DND-41 (cell line): ENCODE data around the gene GUCA1C.

ENCODE experiments used
- ATAC-seq: fragments of 200-7000 bp; cut with Tn5 transposase; 3 replicates; pipeline ENCODE4 v1.9.1; 2021; ENCODE audit warnings: low read depth; ENCODE audit not compliant: insufficient read depth
- DNase-seq: peaks from one replicate; pipeline ENCODE4 v3.0.0-alpha.2; 2020
- H2AFZ ChIP-seq: 2 replicates; pipeline ENCODE4 v1.6.0; 2012; ENCODE audit warnings: low read depth, low read length
- H3K27ac ChIP-seq: 2 replicates; pipeline ENCODE4 v1.5.1; 2012; ENCODE audit warnings: low read length, inconsistent platforms
- H3K27me3 ChIP-seq: fragments of 200-600 bp; sonication (generic); 2 replicates; pipeline ENCODE4 v1.6.0; 2012; ENCODE audit warnings: low read length, mild to moderate bottlenecking, inconsistent platforms; ENCODE audit not compliant: insufficient read depth, poor library complexity
- H3K36me3 ChIP-seq: 2 replicates; pipeline ENCODE4 v1.5.1; 2012; ENCODE audit warnings: low read length, inconsistent platforms; ENCODE audit not compliant: insufficient read depth
- H3K4me1 ChIP-seq: 2 replicates; pipeline ENCODE4 v1.5.1; 2012; ENCODE audit warnings: mild to moderate bottlenecking, low read length; ENCODE audit not compliant: insufficient read depth
- H3K4me2 ChIP-seq: 2 replicates; pipeline ENCODE4 v1.6.0; 2012; ENCODE audit warnings: mild to moderate bottlenecking, moderate library complexity, low read length, inconsistent platforms; ENCODE audit not compliant: insufficient read depth
- H3K4me3 ChIP-seq, 2 experiments: fragments of 200-600 bp in 1 of 2; shearing (Covaris generic) in 1 of 2; 2 replicates each; pipeline ENCODE4 v1.5.1; 2012 to 2016; ENCODE audit warnings: inconsistent platforms in 2 of 2, low read length in 2 of 2, mild to moderate bottlenecking in 2 of 2, low read depth in 1 of 2, moderate library complexity in 1 of 2
- H3K79me2 ChIP-seq: 2 replicates; pipeline ENCODE4 v1.6.0; 2012; ENCODE audit warnings: low read length, inconsistent platforms; ENCODE audit not compliant: insufficient read depth
- H3K9ac ChIP-seq: 2 replicates; pipeline ENCODE4 v1.6.0; 2012; ENCODE audit warnings: low read depth, mild to moderate bottlenecking, inconsistent platforms, low read length, moderate library complexity
- H3K9me3 ChIP-seq: 2 replicates; pipeline ENCODE4 v1.5.1; 2012; ENCODE audit warnings: low read length, moderate library complexity, mild to moderate bottlenecking, inconsistent platforms; ENCODE audit not compliant: insufficient read depth, severe bottlenecking
- H4K20me1 ChIP-seq: 2 replicates; pipeline ENCODE4 v1.6.0; 2012; ENCODE audit warnings: low read length; ENCODE audit not compliant: insufficient read depth
- EZH2 ChIP-seq: IDR thresholded peaks from 3 replicates; pipeline ENCODE4 v1.6.1; 2012; ENCODE audit warnings: borderline replicate concordance, low read depth, mild to moderate bottlenecking, moderate library complexity, low read length, inconsistent platforms; ENCODE audit not compliant: severe bottlenecking
- TF ChIP-seq, protein P1 (sequence below): IDR thresholded peaks from 2 replicates; pipeline ENCODE4 v1.5.1; 2012; ENCODE audit warnings: borderline replicate concordance, low read length, moderate library complexity, mild to moderate bottlenecking; ENCODE audit not compliant: poor library complexity, severe bottlenecking; ENCODE audit errors: extremely low read depth

GUCA1C gene

DNA sequence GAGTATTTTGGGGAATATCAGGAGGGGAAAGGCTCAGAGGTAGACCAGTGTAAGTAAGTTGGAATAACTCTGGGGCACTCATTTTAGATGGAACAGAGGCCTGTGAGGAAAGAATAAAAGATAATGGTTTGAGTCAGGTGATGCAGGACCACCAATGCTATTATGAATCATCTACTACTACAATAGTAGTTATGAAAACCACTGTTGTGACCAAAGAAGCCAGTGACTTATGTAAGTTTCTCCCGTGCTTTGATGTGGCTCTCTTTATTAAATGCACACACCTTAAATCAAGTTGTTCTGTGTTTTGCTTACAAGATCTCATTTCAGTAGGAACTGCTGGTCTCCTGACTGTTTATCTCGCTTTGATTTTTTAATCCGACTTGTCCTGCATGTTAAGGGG, 13.1 kb upstream of the GUCA1C start:
- H3K4me3 ChIP-seq: no peak overlapping the region
- no peak overlapping the region for H3K9ac ChIP-seq
- no peaks in the 10 kb centered on the region for H3K4me1 ChIP-seq
- no peak overlapping the region for H3K27ac ChIP-seq
- no peaks in the 10 kb centered on the region for H4K20me1 ChIP-seq
- H3K4me2 ChIP-seq: no peak overlapping the region
- ATAC-seq: 0 out of 3 replicates have a peak, but pooled peaks have one; percentile 47
- H3K79me2 ChIP-seq: no peaks in the 10 kb centered on the region
- H2AFZ ChIP-seq: no peak overlapping the region
- TF ChIP-seq EZH2: no peak
- TF ChIP-seq, protein P1, sequence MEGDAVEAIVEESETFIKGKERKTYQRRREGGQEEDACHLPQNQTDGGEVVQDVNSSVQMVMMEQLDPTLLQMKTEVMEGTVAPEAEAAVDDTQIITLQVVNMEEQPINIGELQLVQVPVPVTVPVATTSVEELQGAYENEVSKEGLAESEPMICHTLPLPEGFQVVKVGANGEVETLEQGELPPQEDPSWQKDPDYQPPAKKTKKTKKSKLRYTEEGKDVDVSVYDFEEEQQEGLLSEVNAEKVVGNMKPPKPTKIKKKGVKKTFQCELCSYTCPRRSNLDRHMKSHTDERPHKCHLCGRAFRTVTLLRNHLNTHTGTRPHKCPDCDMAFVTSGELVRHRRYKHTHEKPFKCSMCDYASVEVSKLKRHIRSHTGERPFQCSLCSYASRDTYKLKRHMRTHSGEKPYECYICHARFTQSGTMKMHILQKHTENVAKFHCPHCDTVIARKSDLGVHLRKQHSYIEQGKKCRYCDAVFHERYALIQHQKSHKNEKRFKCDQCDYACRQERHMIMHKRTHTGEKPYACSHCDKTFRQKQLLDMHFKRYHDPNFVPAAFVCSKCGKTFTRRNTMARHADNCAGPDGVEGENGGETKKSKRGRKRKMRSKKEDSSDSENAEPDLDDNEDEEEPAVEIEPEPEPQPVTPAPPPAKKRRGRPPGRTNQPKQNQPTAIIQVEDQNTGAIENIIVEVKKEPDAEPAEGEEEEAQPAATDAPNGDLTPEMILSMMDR: no peak
- no peaks in the 10 kb centered on the region for H3K36me3 ChIP-seq
- DNase-seq: no peak
- no peaks in the 10 kb centered on the region for H3K9me3 ChIP-seq
- H3K27me3 ChIP-seq: no peaks in the 10 kb centered on the region

DNA sequence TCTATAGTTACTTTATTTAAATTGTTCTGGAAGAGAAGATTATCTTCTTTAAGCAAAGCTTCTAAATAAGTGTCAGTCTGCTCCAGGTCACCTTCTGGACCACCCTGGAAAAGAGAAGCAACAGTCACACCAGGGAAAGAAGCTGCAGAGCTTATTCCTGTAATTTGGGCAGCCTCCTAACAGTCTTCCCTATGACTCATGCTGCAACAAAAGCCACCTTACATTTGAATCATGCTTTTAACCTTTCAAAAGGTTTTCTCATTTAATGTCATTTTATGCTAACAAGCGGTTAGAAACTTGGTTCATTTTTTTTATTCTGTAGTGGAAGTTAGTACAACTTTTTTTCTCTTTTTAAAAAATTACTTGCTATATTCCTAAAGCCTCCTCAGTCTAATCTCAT, 5.3 kb upstream of the GUCA1C start:
- no peak for ATAC-seq
- H3K4me3 ChIP-seq: no peak overlapping the region
- H4K20me1 ChIP-seq: no peaks in the 10 kb centered on the region
- H3K27ac ChIP-seq: no peak overlapping the region
- H2AFZ ChIP-seq: no peak overlapping the region
- H3K79me2 ChIP-seq: no peaks in the 10 kb centered on the region
- DNase-seq: no peak
- no peaks in the 10 kb centered on the region for H3K36me3 ChIP-seq
- H3K4me1 ChIP-seq: no peaks in the 10 kb centered on the region
- H3K9me3 ChIP-seq: no peaks in the 10 kb centered on the region
- no peak overlapping the region for H3K9ac ChIP-seq
- no peak for TF ChIP-seq EZH2
- TF ChIP-seq, protein P1: no peak
- H3K4me2 ChIP-seq: no peak overlapping the region
- H3K27me3 ChIP-seq: no peaks in the 10 kb centered on the region

DNA sequence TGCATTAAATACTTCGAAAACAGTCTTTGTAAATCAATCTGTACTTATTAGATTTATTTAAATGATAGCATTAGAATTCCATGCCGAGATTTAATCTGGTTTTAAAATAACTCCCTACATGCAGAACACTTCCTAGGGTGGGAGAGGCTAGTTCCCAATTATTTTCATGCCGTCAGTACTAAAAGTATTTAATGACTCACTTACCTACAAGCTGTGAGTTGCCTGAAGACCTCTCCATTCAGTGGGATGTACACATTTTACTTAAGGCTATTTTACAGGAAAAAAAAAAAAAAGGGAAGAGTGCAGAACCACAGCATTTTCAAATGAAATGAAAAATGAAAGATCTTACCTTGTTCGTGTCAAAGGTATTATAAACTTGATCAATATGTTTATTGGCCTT, 469 bp downstream of the GUCA1C start:
- TF ChIP-seq, protein P1: no peak
- no peak for TF ChIP-seq EZH2
- no peak for ATAC-seq
- Histone ChIP-seq H3K27ac (no peak overlapping the region), H3K4me3 (no peak overlapping the region), H3K9me3 (no peaks in the 10 kb centered on the region), H2AFZ (no peak overlapping the region), H3K27me3 (no peaks in the 10 kb centered on the region), H3K4me2 (no peak overlapping the region), H3K36me3 (no peaks in the 10 kb centered on the region), H4K20me1 (no peaks in the 10 kb centered on the region), H3K9ac (no peak overlapping the region), H3K4me1 (no peaks in the 10 kb centered on the region), H3K79me2 (no peaks in the 10 kb centered on the region)
- no peak for DNase-seq
